Central memory CD4-positive, alpha-beta T cell (primary cell): Measurements from ENCODE around the gene ZNF800.

Experiments used
- DNase-seq: peaks from one replicate; pipeline ENCODE4 v3.0.0; 2022

ZNF800 gene

DNA sequence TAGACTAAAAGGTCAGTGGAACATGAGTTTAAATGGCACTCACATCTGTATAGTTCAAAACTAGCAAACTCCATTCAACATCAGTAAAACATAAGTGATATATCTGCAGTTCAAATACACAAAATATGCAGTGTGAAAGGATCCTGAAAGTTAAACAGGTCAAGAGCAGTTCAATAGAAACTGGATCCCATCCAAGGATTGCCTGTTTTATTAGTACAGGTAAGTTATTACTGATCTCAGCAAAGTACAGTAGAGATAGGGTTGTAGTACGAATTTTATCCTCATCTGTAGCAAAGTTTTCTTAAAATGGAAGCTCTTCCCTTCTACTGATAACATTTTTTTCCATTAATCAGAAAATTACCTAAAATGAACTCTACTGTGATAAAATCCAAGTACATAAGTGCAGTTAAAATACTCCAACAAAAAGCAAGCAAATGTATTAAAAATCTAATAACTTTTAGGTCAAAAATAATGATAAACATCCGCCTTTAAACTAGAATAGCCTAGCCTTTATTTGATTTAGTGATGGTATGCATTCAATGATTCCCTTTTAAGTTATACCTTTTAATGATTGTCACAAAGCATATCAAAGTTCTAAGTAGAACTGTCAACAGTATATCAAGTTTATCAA is 2.2 kb downstream of the ZNF800 start:
- DNase-seq: no peak

DNA sequence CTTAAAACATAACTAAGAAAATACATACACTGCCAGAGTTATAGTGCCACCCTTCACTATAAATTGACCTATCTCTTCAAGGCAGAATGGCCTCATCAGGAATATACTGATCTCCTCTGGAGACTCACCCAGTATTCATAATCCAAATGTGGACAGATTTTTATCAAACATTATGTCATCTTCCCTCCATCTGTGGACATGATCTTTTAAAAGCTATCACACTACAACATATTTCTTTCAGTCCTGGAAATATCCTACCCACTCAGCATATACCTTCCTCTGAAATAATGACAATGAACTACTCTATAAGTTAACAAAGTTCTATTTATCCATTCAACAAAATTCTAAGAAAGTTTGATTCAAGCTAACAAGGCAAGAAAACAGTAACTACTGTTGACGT is 3.2 kb downstream of the ZNF800 start:
- DNase-seq: no peak

DNA sequence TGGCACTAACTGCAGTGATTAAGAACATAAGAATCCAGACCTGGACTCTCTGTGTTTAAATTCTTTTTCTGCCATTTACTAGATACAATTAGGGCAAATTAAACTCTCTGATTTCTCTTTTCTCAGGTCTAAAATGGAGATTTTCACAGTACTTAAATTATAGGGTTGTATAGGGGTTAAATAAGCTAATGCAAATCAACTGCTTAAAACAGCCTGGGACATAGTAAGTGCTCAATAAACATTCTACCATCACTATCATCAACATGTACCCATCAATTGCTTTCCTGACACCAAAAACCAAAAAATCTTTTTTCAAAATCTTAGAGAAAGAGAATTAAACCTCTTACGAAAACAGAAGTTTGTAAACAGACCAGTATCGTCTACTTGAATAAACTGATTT is 4.5 kb downstream of the ZNF800 start:
- DNase-seq: no peak

DNA sequence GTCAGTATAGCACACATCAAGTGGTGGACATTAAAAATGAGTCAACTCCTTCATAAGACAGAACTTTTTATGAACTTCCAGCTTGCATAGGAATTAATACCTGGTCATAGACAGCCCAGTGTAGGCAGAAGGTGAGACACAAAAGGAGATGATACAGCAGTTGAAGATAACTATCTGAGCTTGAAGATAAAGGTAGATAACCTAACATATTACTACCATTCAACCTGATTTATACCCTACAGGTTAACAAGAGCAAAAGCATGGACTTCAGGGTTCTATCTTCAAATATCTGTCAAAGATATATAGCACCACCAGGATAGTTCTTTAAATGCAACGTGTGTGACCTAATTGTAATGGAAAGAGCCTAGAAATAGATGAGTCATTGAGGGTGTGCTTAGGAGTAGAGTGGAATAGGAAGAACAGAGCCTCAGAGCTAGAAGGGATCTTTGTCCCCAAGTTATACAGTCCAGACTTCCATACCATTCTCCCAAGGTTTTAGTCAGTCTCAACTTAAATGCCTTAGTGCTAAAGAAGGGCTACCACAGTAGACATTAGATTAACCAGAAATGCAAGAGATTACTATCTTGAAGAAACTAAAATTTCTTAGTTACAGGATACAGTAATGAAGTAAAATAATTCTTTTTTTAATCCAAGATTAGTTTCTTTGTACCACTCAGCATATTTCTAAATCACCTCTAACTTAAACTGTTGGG is 9.2 kb downstream of the ZNF800 start:
- DNase-seq: no peak

DNA sequence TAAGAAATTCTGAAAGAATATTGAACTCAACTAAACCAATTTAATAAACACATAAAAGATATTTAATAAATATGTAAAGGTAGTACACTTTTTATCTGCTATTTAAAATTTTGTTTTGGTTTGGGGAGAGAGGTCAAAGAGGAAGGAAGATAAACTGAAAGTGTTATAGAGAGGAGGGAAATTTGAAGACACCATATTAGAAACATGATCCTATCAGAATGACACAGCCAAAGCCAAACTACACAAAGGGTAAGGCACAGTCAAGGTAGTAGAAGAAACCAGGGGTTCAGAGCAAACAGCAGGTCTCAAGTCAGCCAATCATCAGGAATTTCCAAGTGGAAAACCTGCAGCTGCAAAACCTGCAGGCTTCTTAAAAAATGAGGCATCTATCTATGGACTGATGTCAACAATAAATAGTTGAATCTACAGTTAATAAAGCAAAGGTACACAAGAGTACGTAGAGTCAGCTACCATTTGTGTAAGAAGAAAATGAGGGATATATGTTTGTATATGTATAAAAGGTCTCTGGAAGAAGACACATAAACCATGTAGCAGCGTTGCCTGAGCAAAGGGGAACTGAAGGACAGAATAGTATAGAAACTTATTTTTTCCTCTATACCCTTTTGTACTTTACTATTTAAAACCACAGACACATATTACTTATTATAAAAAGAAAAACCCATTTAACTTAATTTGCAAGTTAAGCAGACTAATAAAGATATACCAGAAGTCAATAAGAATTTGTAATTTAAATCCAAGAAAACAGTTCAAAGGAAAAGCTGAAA is 10.0 kb downstream of the ZNF800 start:
- no peak for DNase-seq

DNA sequence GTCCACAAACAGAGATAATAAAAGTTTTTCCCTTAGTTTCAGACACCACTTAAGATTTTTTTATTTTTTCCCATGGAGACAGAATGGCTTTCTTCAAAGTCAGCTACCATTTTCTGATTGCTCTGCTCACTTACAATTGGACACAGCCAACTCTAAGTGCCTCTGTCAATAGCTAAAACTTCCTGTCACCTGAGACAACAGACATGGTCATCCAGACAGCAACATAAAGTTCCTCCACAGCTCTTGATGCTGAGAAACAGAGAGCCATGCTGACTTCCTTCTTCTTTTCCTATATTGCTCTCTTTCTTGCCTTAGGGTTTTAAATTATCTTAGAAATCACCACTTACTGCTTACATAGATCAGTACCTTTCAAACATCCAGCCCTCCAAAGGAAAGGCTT is 12.0 kb downstream of the ZNF800 start:
- DNase-seq: no peak

DNA sequence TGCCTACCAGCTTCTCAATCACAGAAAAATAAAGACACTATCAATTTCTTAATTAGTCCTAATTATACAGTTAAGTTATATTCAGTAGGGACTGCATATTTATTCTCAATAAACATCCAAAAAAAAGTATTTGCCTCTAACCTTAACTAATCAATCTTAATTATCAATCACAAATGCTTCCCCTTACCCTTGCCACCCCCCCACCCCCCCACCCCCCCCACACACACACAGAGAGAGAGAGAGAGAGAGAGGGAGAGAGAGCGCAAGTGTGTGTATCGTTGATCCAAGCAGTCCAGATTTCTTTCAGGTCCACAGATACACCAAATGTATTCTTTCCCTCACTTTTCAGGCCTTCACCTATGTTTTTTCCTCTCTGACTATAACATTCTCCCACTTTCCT is 12.9 kb downstream of the ZNF800 start:
- DNase-seq: no peak

DNA sequence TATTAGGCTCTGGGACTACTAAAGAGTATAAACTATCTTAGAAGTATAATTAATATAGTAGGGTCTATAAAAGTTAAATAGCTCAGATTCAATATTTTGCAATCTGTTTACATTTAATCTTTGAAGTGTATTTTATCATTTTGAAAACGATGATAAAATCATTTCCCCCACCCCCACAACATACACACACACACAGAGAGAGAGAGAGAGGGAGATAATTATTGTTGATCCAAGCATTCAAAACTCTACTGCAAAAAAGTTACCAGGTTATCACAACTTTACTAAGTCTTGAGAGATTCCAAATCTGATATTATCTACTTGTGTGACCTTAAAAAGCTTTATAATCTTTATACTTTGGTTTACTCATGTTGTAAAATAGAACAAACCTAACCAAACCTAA is 14.0 kb downstream of the ZNF800 start:
- no peak for DNase-seq

- DNase-seq: no peak
These were observed 15.1 kb downstream of the ZNF800 start for GRCh38 chr7:127377425-127377824.

GRCh38 chr7:127375631-127376030 is 16.9 kb downstream of the ZNF800 start:
- DNase-seq: no peak

DNA sequence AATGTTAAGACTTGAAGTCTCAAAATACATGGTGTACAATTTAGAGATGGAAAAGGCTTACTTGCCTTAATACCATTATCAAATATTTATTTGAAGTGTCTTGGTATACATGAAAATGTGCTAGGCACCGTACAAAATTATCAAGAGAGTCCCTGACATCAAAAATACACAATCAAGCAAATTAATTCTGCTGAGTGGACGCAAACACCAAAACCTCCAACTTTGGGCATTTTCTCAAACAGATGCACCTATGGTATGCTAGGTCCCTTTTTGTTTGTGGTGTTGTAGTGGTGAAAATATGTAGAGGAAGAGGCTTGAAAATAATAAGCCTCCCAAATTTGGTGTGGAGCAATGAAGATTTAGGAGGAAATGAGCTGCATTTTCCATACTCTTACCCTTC is 24.8 kb downstream of the ZNF800 start:
- DNase-seq: no peak

DNA sequence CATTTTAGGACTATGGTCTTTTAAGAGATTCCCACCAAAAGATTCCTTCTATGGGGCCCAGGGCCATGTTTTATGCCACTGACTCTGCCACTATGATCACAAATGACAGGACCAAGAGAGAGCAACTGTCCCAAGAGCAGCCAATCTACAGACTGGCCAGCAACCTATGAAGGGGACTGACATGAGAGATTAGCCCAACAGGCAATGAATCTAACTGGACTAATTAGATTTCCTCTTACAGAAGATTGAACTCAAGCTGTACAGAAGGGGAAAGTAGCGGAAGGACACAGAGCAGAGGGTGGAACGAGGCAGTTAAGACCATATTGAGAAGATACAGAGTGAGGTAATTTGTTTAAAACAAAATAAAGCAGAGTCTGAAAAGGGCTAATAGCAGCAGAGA is 25.8 kb downstream of the ZNF800 start:
- no peak for DNase-seq

DNA sequence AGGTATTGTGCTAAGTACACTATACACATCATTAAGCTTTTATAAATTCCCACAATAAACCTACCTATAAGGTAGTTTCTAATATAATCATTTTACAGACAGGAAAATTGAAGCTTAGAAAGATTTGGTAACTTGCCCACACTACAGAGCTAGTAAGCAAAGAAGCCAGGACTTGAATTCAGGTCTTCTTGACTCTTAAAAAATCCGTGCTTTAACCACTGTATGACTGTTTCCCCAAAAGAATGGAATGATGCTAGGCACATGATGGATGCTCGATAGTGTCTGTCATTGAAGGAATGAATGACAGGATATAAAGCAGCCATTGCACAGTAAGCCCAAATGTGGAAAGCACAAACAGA is 26.6 kb downstream of the ZNF800 start:
- no peak for DNase-seq

GRCh38 chr7:127365164-127365956 is 27.1 kb downstream of the ZNF800 start:
- no peak for DNase-seq

GRCh38 chr7:127362364-127363027 is 30.0 kb downstream of the ZNF800 start:
- DNase-seq: no peak

- no peak for DNase-seq
These were observed 30.8 kb downstream of the ZNF800 start for GRCh38 chr7:127361736-127362135.

DNA sequence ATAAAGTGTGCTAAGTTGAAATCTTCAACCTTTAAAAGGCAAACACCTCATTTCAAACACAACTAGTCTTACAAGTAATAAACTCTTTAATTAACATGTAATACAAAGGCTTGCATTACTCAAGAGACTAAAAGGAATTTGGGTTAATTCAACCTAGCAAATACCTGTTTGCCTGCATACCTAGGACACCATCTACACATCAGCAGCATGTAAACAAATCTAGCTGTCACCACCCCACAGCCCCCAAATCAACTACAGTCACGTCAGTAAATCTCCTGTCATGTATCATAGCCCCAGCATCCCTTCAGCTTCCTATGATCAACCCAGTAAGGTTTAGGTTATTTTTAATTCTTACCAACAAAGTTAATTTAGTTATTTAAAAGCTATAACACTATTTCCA is 33.5 kb downstream of the ZNF800 start:
- no peak for DNase-seq

DNA sequence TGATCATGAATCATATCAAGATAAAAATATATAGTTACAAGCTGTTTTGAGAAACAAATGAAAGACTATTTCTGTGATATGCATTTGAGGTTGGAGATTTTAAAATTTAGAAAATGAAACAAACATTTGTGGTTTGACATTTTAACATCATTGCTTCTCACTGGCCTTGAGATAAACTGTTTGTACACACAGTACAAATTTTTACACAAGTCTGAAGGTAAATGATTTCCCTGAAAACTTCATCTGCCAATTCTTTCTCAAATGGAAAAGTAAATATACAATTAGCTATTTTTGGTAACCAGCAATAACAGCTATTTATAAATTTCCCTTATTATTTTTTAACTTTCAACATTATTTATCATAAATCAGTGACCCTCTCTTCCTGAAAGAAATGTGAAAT is 38.6 kb downstream of the ZNF800 start:
- no peak for DNase-seq

DNA sequence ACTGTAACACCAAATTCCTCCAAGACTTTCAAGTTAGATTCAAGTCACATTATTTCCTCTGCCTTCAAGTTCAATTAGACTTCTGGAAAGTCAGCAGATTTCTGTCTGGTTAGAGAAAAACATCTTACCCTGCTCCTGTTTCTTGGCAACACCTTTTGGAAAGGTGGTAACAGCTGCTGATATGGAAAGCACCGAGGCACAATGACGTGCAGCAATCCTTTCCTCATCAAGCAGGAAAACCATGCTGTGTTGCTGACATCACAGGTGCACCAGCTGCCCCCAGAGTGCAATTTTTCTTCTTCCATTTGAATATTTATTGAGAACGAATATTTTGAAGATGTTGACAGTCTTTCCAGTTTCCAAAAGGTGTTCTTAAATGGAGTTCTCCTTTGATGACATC is 41.9 kb downstream of the ZNF800 start:
- DNase-seq: no peak

GRCh38 chr7:127349881-127350280 is 42.6 kb downstream of the ZNF800 start:
- DNase-seq: no peak

DNA sequence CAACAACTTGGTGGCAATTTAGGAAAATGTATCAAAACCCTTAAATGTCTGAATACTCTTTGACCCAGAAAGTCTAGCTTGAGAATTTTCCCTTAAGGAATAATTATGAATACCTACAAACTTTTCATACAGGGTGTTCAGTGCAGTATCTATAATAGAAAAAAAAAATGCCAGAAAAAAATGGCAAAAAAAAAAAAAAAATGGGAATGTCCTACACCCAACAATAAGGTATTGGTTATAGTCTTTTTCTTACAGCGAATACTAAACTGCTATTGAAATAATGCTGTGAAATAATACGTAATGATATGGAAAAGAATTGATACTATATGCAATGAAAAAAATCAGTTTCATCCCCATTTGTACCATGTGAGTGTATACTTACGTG is 44.3 kb downstream of the ZNF800 start:
- no peak for DNase-seq

GRCh38 chr7:127347567-127348246 is 44.8 kb downstream of the ZNF800 start:
- peak; percentile 64 for DNase-seq
